ENCODE measurements around the gene ZNF439. TPM values are rescaled to one million over a fixed set of nuclear protein-coding genes. Genes with fewer than 3 reads are reported as not detected.
"Not testable (repeated sequence)": the region's sequence is repeated elsewhere in the genome, so short reads cannot be mapped to it uniquely, and the experiment has no call there.

The ZNF439 gene
- polyA plus RNA-seq, 1 donor (not counting 4 experiments of a cell fraction or from before 2014, with no cell fraction given): 0.71 TPM

DNA sequence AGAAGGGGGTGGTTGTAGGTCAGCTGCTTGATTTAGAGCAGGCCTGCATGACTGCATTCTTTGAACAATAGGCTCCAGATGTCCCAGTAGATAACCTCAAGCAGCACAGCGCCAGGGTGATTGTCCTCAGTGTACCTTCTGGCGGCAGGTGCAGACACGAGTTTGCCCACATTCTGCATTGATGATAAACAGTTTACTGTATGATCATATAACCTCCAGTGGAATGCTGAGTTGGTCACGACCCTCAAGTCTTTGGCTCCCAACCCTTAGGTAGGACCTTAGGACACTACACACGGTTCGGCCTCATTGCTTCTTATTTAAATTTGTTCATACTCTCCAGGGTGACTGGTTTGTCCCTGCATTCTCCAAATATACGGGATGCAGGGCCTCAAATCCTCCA is 12.2 kb downstream of the ZNF439 start:
- Histone ChIP-seq H2AFZ (ENCODE audit: control insufficient read depth, low read length) (no peak overlapping the region), H3K9me3 (ENCODE audit: control insufficient read depth, low read depth, low read length) (peaks cover 3% of the 10 kb centered on the region), H3K4me3 (ENCODE audit: control insufficient read depth in 2 of 3, extremely low read depth in 1 of 3, insufficient read depth in 2 of 3, low read depth in 1 of 3, low read length in 3 of 3) (no peak overlapping the region), H3K9me1 (ENCODE audit: control insufficient read depth, extremely low read depth, insufficient read depth, low read length) (no peaks in the 10 kb centered on the region), H3K4me1 (ENCODE audit: control insufficient read depth, extremely low read depth, insufficient read depth, low read length) (no peaks in the 10 kb centered on the region), H3K36me3 (ENCODE audit: control insufficient read depth in 2 of 2, extremely low read depth in 1 of 2, insufficient read depth in 2 of 2, low read length in 2 of 2) (no peaks in the 10 kb centered on the region), H4K20me1 (ENCODE audit: control insufficient read depth, extremely low read depth, insufficient read depth, low read length) (no peaks in the 10 kb centered on the region), H3K27ac (ENCODE audit: control insufficient read depth, insufficient read depth, low read length) (no peak overlapping the region), H3K27me3 (ENCODE audit: control insufficient read depth, extremely low read depth, insufficient read depth, low read length) (no peaks in the 10 kb centered on the region), H3K79me2 (ENCODE audit: control insufficient read depth, insufficient read depth, low read length) (no peaks in the 10 kb centered on the region), H3K9ac (ENCODE audit: control insufficient read depth, extremely low read depth, insufficient read depth, low read length) (no peak overlapping the region), H3K4me2 (ENCODE audit: control insufficient read depth, extremely low read depth, insufficient read depth, low read depth, low read length) (no peak overlapping the region)
- DNase-seq (ENCODE audit: low read depth, low spot score) (no peak), FAIRE-seq (no peak)
- TF ChIP-seq, protein P1, sequence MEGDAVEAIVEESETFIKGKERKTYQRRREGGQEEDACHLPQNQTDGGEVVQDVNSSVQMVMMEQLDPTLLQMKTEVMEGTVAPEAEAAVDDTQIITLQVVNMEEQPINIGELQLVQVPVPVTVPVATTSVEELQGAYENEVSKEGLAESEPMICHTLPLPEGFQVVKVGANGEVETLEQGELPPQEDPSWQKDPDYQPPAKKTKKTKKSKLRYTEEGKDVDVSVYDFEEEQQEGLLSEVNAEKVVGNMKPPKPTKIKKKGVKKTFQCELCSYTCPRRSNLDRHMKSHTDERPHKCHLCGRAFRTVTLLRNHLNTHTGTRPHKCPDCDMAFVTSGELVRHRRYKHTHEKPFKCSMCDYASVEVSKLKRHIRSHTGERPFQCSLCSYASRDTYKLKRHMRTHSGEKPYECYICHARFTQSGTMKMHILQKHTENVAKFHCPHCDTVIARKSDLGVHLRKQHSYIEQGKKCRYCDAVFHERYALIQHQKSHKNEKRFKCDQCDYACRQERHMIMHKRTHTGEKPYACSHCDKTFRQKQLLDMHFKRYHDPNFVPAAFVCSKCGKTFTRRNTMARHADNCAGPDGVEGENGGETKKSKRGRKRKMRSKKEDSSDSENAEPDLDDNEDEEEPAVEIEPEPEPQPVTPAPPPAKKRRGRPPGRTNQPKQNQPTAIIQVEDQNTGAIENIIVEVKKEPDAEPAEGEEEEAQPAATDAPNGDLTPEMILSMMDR (optimal IDR thresholded peaks at IDR 0.05 in 1 of 3, IDR thresholded peaks at IDR 0.05 in 1 of 3, conservative IDR thresholded peaks at IDR 0.05 in 1 of 3; ENCODE audit: extremely low read depth in 1 of 3, insufficient read depth in 2 of 3, low read length in 3 of 3): no peak
- TF ChIP-seq EZH2 (IDR thresholded peaks at IDR 0.05; ENCODE audit: low read length): no peak
- dilution Hi-C loops (cut with MboI; ENCODE audit: extremely low pct_ligation_motif_present, low sequenced_read_pairs): no loop called here

DNA sequence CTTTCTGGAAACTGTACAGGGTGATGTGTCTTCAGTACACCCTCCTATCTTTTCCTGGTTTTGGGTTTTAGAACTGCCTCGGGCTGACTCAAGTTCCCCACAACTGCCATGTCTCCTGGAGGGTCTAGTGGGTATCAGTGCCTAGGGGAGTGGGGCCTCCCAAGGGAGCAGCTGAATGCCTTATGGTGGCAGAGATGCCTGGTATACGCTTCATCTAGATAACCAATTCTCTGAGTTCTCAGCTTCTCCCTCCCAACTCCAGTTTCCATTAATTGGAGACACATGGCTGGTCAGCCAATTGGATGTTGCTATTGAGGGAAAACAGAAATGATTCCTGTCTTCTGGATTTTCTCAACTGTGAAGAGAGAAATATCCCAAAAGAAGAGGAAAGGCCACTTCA is 12.8 kb downstream of the ZNF439 start:
- H3K9me3 ChIP-seq (ENCODE audit: control insufficient read depth, low read depth, low read length): peaks cover 3% of the 10 kb centered on the region
- H3K36me3 ChIP-seq (ENCODE audit: control insufficient read depth in 2 of 2, extremely low read depth in 1 of 2, insufficient read depth in 2 of 2, low read length in 2 of 2): no peaks in the 10 kb centered on the region
- H3K4me2 ChIP-seq (ENCODE audit: control insufficient read depth, extremely low read depth, insufficient read depth, low read depth, low read length): no peak overlapping the region
- no peak for FAIRE-seq
- TF ChIP-seq EZH2 (IDR thresholded peaks at IDR 0.05; ENCODE audit: low read length): no peak
- TF ChIP-seq, protein P1 (optimal IDR thresholded peaks at IDR 0.05 in 1 of 3, IDR thresholded peaks at IDR 0.05 in 1 of 3, conservative IDR thresholded peaks at IDR 0.05 in 1 of 3; ENCODE audit: extremely low read depth in 1 of 3, insufficient read depth in 2 of 3, low read length in 3 of 3): no peak
- no peak overlapping the region for H3K9ac ChIP-seq (ENCODE audit: control insufficient read depth, extremely low read depth, insufficient read depth, low read length)
- H3K4me3 ChIP-seq (ENCODE audit: control insufficient read depth in 2 of 3, extremely low read depth in 1 of 3, insufficient read depth in 2 of 3, low read depth in 1 of 3, low read length in 3 of 3): no peak overlapping the region
- no peak for DNase-seq (ENCODE audit: low read depth, low spot score)
- no peak overlapping the region for H2AFZ ChIP-seq (ENCODE audit: control insufficient read depth, low read length)
- no peaks in the 10 kb centered on the region for H3K27me3 ChIP-seq (ENCODE audit: control insufficient read depth, extremely low read depth, insufficient read depth, low read length)
- no peaks in the 10 kb centered on the region for H3K9me1 ChIP-seq (ENCODE audit: control insufficient read depth, extremely low read depth, insufficient read depth, low read length)
- no peaks in the 10 kb centered on the region for H3K4me1 ChIP-seq (ENCODE audit: control insufficient read depth, extremely low read depth, insufficient read depth, low read length)
- H3K27ac ChIP-seq (ENCODE audit: control insufficient read depth, insufficient read depth, low read length): no peak overlapping the region
- dilution Hi-C loops (cut with MboI; ENCODE audit: extremely low pct_ligation_motif_present, low sequenced_read_pairs): no loop called here
- no peaks in the 10 kb centered on the region for H4K20me1 ChIP-seq (ENCODE audit: control insufficient read depth, extremely low read depth, insufficient read depth, low read length)
- H3K79me2 ChIP-seq (ENCODE audit: control insufficient read depth, insufficient read depth, low read length): no peaks in the 10 kb centered on the region

DNA sequence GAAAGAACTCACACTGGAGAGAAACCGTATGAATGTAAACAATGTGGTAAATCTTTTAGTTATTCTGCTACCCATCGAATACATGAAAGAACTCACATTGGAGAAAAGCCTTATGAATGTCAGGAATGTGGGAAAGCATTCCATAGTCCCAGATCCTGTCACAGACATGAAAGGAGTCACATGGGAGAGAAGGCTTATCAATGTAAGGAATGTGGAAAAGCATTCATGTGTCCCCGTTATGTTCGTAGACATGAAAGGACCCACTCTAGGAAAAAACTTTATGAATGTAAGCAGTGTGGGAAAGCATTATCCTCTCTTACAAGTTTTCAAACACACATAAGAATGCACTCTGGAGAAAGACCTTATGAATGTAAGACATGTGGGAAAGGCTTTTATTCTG is 19.2 kb downstream of the ZNF439 start:
- H3K4me1 ChIP-seq (ENCODE audit: control insufficient read depth, extremely low read depth, insufficient read depth, low read length); H3K79me2 ChIP-seq (ENCODE audit: control insufficient read depth, insufficient read depth, low read length); H3K9ac ChIP-seq (ENCODE audit: control insufficient read depth, extremely low read depth, insufficient read depth, low read length); H4K20me1 ChIP-seq (ENCODE audit: control insufficient read depth, extremely low read depth, insufficient read depth, low read length); FAIRE-seq; H3K36me3 ChIP-seq (ENCODE audit: control insufficient read depth in 2 of 2, extremely low read depth in 1 of 2, insufficient read depth in 2 of 2, low read length in 2 of 2); H3K9me1 ChIP-seq (ENCODE audit: control insufficient read depth, extremely low read depth, insufficient read depth, low read length); DNase-seq (ENCODE audit: low read depth, low spot score); H3K27ac ChIP-seq (ENCODE audit: control insufficient read depth, insufficient read depth, low read length); H3K4me2 ChIP-seq (ENCODE audit: control insufficient read depth, extremely low read depth, insufficient read depth, low read depth, low read length); H3K27me3 ChIP-seq (ENCODE audit: control insufficient read depth, extremely low read depth, insufficient read depth, low read length); dilution Hi-C loops (cut with MboI; ENCODE audit: extremely low pct_ligation_motif_present, low sequenced_read_pairs); H2AFZ ChIP-seq (ENCODE audit: control insufficient read depth, low read length); H3K4me3 ChIP-seq (ENCODE audit: control insufficient read depth in 2 of 3, extremely low read depth in 1 of 3, insufficient read depth in 2 of 3, low read depth in 1 of 3, low read length in 3 of 3): not testable (repeated sequence)
- peaks cover 16% of the 10 kb centered on the region for H3K9me3 ChIP-seq (ENCODE audit: control insufficient read depth, low read depth, low read length)

Data from keratinocyte (primary cell).